Progenitor cell of endocrine pancreas (in vitro differentiated cells): ENCODE data around the gene NDN. TPM values are rescaled to one million over a fixed set of nuclear protein-coding genes. Genes with fewer than 3 reads are reported as not detected.

Source experiments
- DNase-seq: peaks from one replicate; pipeline ENCODE4 v3.0.0; 2021; ENCODE audit warnings: low spot score; ENCODE audit not compliant: unreplicated experiment
- H3K27ac Mint-ChIP-seq: 2 replicates; pipeline ENCODE4 v1.8.0; 2021; ENCODE audit warnings: mild to moderate bottlenecking, moderate library complexity, mixed read lengths
- H3K27me3 Mint-ChIP-seq: 2 replicates; pipeline ENCODE4 v1.8.0; 2021; ENCODE audit warnings: mixed read lengths
- H3K36me3 Mint-ChIP-seq: 2 replicates; pipeline ENCODE4 v1.8.0; 2022; ENCODE audit warnings: mixed read lengths; ENCODE audit not compliant: insufficient read depth
- H3K4me1 Mint-ChIP-seq: 2 replicates; pipeline ENCODE4 v1.8.0; 2021; ENCODE audit warnings: low read depth, mixed read lengths
- H3K4me3 Mint-ChIP-seq: 2 replicates; pipeline ENCODE4 v1.8.0; 2021; ENCODE audit warnings: low read depth, mild to moderate bottlenecking, moderate library complexity, mixed read lengths
- H3K9me3 Mint-ChIP-seq: 2 replicates; pipeline ENCODE4 v1.8.0; 2021; ENCODE audit warnings: low read depth, mixed read lengths
- total RNA-seq: library from RNA; stranded (reverse); gene quantifications from 2 replicates; pipeline ENCODE4 v1.2.1, GENCODE V29; 2021
- TF ChIP-seq, protein P1 (sequence below): fragments of 200-600 bp; sonication (generic); IDR thresholded peaks from one replicate; pipeline ENCODE4 v1.5.0; 2021; ENCODE audit warnings: antibody characterized with exemption, mild to moderate bottlenecking; ENCODE audit not compliant: unreplicated experiment

Gene NDN
- total RNA-seq, 1 donor from 2014 or later, result 51.8 TPM

GRCh38 chr15:23671481-23671880, 15.6 kb downstream of the NDN start:
- no peaks in the 10 kb centered on the region for H3K27me3 Mint-ChIP-seq
- no peak for DNase-seq
- H3K36me3 Mint-ChIP-seq, result no peaks in the 10 kb centered on the region
- H3K9me3 Mint-ChIP-seq, result no peaks in the 10 kb centered on the region
- TF ChIP-seq, protein P1, sequence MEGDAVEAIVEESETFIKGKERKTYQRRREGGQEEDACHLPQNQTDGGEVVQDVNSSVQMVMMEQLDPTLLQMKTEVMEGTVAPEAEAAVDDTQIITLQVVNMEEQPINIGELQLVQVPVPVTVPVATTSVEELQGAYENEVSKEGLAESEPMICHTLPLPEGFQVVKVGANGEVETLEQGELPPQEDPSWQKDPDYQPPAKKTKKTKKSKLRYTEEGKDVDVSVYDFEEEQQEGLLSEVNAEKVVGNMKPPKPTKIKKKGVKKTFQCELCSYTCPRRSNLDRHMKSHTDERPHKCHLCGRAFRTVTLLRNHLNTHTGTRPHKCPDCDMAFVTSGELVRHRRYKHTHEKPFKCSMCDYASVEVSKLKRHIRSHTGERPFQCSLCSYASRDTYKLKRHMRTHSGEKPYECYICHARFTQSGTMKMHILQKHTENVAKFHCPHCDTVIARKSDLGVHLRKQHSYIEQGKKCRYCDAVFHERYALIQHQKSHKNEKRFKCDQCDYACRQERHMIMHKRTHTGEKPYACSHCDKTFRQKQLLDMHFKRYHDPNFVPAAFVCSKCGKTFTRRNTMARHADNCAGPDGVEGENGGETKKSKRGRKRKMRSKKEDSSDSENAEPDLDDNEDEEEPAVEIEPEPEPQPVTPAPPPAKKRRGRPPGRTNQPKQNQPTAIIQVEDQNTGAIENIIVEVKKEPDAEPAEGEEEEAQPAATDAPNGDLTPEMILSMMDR, result no peak
- no peaks in the 10 kb centered on the region for H3K4me1 Mint-ChIP-seq
- H3K27ac Mint-ChIP-seq, result no peak overlapping the region
- no peak overlapping the region for H3K4me3 Mint-ChIP-seq

GRCh38 chr15:23670970-23671369, 16.1 kb downstream of the NDN start:
- Mint-ChIP-seq H3K36me3 (no peaks in the 10 kb centered on the region), H3K4me3 (no peak overlapping the region), H3K4me1 (no peaks in the 10 kb centered on the region), H3K27me3 (no peaks in the 10 kb centered on the region), H3K27ac (no peak overlapping the region), H3K9me3 (no peaks in the 10 kb centered on the region)
- no peak for DNase-seq
- TF ChIP-seq, protein P1, result no peak

DNA sequence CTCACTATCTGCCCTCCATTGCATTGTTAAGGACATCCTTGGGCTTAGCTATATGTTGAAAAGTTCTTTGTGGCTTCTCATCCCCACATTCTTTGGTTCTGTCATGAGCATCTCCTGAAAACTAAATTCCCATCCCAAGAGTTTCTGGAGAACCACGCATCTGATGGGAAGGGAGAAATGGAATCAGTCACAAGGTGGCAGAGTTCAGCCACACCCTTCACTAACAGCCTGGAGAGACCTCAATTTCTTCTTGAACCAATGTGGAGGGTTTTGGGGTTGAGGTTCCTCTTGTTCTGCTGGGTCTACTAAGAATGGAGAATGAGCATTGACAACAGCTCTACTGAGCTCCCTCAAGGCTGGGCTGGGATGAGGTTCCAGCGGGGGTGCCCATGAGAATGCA, 23.9 kb downstream of the NDN start:
- no peak overlapping the region for H3K4me3 Mint-ChIP-seq
- H3K9me3 Mint-ChIP-seq, result peaks cover 5% of the 10 kb centered on the region
- no peaks in the 10 kb centered on the region for H3K36me3 Mint-ChIP-seq
- DNase-seq, result no peak
- H3K27me3 Mint-ChIP-seq, result no peaks in the 10 kb centered on the region
- TF ChIP-seq, protein P1, result no peak
- H3K4me1 Mint-ChIP-seq, result no peaks in the 10 kb centered on the region
- no peak overlapping the region for H3K27ac Mint-ChIP-seq

DNA sequence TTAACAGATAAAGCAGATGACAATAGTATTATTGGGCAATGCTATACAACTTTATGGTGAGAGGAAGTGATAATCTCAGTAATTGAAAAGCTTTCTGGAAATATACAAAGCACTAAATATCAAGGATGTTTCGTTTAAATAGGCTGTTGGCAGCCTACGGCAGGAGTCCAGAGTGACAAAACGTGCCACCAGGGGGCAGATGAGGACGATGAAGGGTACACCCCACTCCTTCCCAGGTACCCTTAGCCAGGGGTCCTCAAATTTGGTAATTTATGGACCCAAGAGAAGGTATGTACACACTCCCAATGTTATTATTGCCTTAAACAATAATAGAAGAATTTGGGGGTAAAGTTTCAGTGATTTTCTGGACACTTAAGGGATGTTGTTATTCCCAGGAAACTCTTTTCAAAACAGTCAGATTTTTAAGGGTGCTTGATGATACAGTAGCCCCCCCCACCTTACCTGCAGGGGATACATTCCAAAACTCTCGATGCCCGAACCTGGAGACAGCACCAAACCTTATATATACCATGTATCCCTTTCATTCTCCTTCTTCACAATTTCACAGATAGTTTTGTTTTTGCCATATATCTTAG, 38.1 kb downstream of the NDN start:
- Mint-ChIP-seq H3K9me3 (peaks cover 3% of the 10 kb centered on the region), H3K4me3 (no peak overlapping the region), H3K27ac (no peak overlapping the region), H3K27me3 (no peaks in the 10 kb centered on the region), H3K36me3 (no peaks in the 10 kb centered on the region), H3K4me1 (peaks cover 5% of the 10 kb centered on the region)
- TF ChIP-seq, protein P1, result peak; percentile 68
- no peak for DNase-seq

- Mint-ChIP-seq H3K4me3 (peak within 1 kb of the TSS; percentile 74), H3K36me3 (peaks cover 2% of the 10 kb centered on the region), H3K4me1 (peaks cover 10% of the 10 kb centered on the region), H3K9me3 (peaks cover 6% of the 10 kb centered on the region), H3K27ac (peak within 1 kb of the TSS; percentile 87), H3K27me3 (no peaks in the 10 kb centered on the region)
- TF ChIP-seq, protein P1, result no peak
- no peak for DNase-seq
Observed at GRCh38 chr15:23647421-23648370, 39.4 kb downstream of the NDN start, which contains the start of gene MAGEL2. TSS of gene MAGEL2 (minus strand) at chr15:23647867. CDS start at chr15:23647742, 125 bp downstream.
